ENCODE results near the gene USP54. TPM values are rescaled to one million over a fixed set of nuclear protein-coding genes. Genes with fewer than 3 reads are reported as not detected.

The USP54 gene
- total and polyA plus RNA-seq, 9 of the 15 experiments (the other 6 are each of a cell fraction or from before 2014, with no cell fraction given): 3.8 to 40.1 (median 16.9) TPM

GRCh38 chr10:73625004-73625883 is 34.1 kb upstream of the USP54 start (continued):
- TF ChIP-seq DEAF1 (CRISPR knock-in tag; IDR thresholded peaks at IDR 0.05) (no peak), GATAD2B (IDR thresholded peaks at IDR 0.05; ENCODE audit: borderline replicate concordance) (no peak), TFAP4 (CRISPR knock-in tag; IDR thresholded peaks at IDR 0.05; ENCODE audit: borderline replicate concordance) (no peak), BCOR (IDR thresholded peaks at IDR 0.05) (0 out of 2 replicates have a peak, but pooled peaks have one; percentile 46), CBX2 (IDR thresholded peaks at IDR 0.05; ENCODE audit: insufficient read depth, low read length, poor library complexity, severe bottlenecking) (no peak), PHF21A (IDR thresholded peaks at IDR 0.05; ENCODE audit: borderline replicate concordance, low read depth) (no peak), ZBTB8A (IDR thresholded peaks at IDR 0.05; ENCODE audit: partially characterized antibody) (no peak), ATF3 (IDR thresholded peaks at IDR 0.05) (no peak), ATF3 (CRISPR knock-in tag; conservative IDR thresholded peaks at IDR 0.05) (no peak), PCBP2 (IDR thresholded peaks at IDR 0.05; ENCODE audit: low read depth, low read length, poor library complexity, severe bottlenecking) (no peak), HBP1 (CRISPR knock-in tag; IDR thresholded peaks at IDR 0.05) (peak; percentile 91), PHB (CRISPR knock-in tag; IDR thresholded peaks at IDR 0.05) (no peak), PHF20 (IDR thresholded peaks at IDR 0.05; ENCODE audit: partially characterized antibody) (peak; percentile 49), ATF6 (CRISPR knock-in tag; IDR thresholded peaks at IDR 0.05) (no peak), NCOA6 (IDR thresholded peaks at IDR 0.05) (no peak), ZSCAN32 (CRISPR knock-in tag; IDR thresholded peaks at IDR 0.05) (no peak), ATF7 (IDR thresholded peaks at IDR 0.05) (peak; percentile 11; the same call in 1 of the 2 replicates), MEIS2 (IDR thresholded peaks at IDR 0.05; ENCODE audit: partially characterized antibody) (no peak), PCBP1 (IDR thresholded peaks at IDR 0.05; ENCODE audit: low read depth, low read length, poor library complexity, severe bottlenecking) (no peak), SNIP1 (IDR thresholded peaks at IDR 0.05; ENCODE audit: low read depth) (no peak), NFATC3 (IDR thresholded peaks at IDR 0.05) (no peak), ZNF175 (CRISPR knock-in tag; IDR thresholded peaks at IDR 0.05; ENCODE audit: low read depth) (no peak)

All from K562 (cell line).